HG02973 (cell line): ENCODE data around the gene SLC16A2.
"Not testable (repeated sequence)": the region's sequence is repeated elsewhere in the genome, so short reads cannot be mapped to it uniquely, and the experiment has no call there.

Source experiments
- ATAC-seq: cut with Tn5 transposase; IDR thresholded peaks from one replicate; pipeline ENCODE4 v1.9.1; 2021; ENCODE audit warnings: moderate library complexity; ENCODE audit not compliant: unreplicated experiment

Gene SLC16A2

GRCh38 chrX:74505437-74505836 lies 84.1 kb downstream of the SLC16A2 start:
- no peak for ATAC-seq

GRCh38 chrX:74506317-74507115 lies 85.2 kb downstream of the SLC16A2 start:
- peak; percentile 90 for ATAC-seq

- no peak for ATAC-seq
Measured at GRCh38 chrX:74507191-74507590, 85.9 kb downstream of the SLC16A2 start.

DNA sequence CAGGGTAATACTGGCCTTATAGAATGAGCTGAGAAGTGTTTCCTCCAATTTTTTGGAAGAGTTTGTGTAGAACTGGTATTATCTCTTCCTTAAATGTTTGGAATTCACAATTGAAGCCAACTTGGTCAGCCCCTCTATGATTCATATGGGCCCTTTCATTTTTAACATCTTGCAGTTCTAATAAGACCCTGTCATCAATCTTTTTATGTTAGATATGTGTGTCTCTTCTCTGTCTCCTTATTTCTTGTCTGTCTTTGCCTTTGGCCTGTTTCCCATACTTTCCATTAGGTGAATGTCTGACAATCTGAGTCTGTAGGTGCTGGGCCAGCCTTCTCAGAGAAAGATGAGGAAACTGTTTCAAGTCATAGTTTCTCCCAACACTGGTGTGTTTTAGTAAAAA lies 88.7 kb downstream of the SLC16A2 start:
- ATAC-seq, result peak; percentile 3

- ATAC-seq, result peak; percentile 68
Measured at GRCh38 chrX:74510401-74510800, 89.1 kb downstream of the SLC16A2 start.

DNA sequence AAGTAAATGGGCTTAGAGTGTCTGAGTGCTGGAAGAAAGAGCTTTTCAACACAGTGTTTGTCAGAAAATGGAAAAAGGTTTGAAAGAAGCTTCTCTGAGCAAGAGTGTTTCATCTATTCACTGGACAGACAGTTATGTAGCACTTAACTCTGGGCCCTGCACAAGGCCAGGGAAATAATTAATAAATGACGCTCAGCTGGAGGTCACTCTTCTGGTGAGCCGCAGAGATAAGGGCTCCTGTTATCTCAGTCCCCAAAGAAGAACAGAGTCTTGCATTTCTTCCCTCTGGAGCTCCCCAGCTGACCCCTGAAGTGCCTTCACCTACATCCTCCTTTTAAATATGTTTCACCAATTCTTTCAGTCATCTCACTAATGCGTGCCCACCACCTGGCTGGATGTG lies 90.4 kb downstream of the SLC16A2 start:
- no peak for ATAC-seq

DNA sequence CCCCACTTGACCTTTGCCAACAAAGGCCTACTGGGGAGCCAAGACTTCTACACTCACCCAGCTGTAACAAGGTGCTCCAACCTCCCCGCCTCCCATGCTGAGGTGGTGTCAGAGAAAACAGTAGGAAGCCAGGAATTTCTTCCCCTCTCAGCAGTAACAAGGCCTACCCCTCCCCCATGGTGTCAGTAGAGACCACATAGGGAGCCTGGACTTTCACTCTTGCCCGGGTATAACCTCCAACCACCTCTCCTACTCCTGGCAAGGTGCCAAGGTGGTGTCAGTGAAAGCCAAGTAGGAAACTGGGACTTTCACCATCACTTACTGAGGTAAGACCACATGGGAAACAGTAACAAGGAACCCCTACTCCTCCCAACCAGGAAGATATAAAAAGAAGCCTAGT lies 93.1 kb downstream of the SLC16A2 start:
- no peak for ATAC-seq

GRCh38 chrX:74515356-74515755 lies 94.1 kb downstream of the SLC16A2 start:
- ATAC-seq, result no peak

- ATAC-seq, result not testable (repeated sequence)
Measured at GRCh38 chrX:74516013-74516412, 94.7 kb downstream of the SLC16A2 start.

GRCh38 chrX:74519870-74520269 lies 98.6 kb downstream of the SLC16A2 start:
- ATAC-seq, result no peak

GRCh38 chrX:74520291-74520690 lies 99.0 kb downstream of the SLC16A2 start:
- no peak for ATAC-seq

GRCh38 chrX:74520896-74521295 lies 99.6 kb downstream of the SLC16A2 start:
- no peak for ATAC-seq

GRCh38 chrX:74521961-74522751 lies 100.9 kb downstream of the SLC16A2 start:
- ATAC-seq, result no peak

- no peak for ATAC-seq
Measured at GRCh38 chrX:74523224-74523623, 101.9 kb downstream of the SLC16A2 start.

GRCh38 chrX:74523870-74524735 lies 102.8 kb downstream of the SLC16A2 start:
- ATAC-seq, result no peak

- ATAC-seq, result no peak
Measured at GRCh38 chrX:74525116-74525515, 103.8 kb downstream of the SLC16A2 start.

DNA sequence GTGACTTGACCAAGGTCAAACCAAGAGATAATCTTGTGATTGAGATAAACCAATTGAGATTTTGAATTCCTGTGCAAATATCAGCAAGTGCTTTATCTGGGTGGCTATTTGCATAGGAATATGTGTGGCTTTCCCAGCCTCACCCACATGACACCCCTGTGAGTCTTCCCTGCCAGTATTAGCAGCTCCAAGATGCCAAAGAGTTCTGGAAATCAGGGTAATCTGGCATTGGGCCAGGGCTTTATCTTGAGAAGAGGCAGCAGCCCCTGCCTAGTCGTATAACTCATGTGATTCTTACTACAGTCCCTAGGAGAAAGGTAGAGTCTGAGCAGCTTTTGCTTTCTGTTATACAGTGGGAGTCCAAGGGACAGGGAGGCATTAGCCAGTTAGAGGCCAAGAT lies 105.5 kb downstream of the SLC16A2 start:
- ATAC-seq, result no peak

DNA sequence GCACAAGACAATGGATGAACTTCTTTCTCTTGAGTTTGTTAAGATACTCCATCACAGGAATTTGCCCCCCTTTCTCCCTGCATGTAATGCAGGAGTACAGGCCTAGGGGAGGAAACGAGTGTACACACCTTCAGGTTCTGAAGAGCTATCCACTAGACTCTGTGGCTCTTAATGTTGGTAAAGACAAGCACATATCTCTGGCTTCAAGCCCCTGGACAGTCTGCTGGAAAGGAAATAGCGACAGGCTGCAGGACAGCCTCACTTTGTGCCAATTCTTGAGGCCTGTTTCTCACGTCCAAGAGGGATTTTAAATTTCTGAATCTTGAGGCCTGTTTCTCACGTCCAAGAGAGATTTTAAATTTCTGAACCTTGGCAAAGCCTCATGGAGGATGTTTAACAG lies 106.1 kb downstream of the SLC16A2 start:
- no peak for ATAC-seq

DNA sequence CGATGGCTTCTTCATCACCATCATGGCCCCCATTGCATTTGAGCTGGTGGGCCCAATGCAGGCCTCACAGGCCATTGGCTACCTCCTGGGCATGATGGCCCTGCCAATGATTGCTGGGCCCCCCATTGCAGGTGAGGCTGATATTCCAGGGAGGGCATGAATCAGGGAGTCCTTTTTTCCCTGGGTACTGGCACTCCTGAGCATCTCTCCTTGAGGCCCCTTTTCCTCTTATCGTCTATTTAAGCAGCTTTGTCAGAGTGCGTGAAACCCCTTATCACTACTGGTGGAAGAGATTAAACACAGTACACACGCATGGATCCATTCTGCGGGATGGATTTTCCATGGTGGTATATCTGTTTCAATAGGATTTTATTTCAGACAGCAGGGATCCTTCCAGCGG lies 108.0 kb downstream of the SLC16A2 start:
- no peak for ATAC-seq

GRCh38 chrX:74531081-74531480 lies 109.8 kb downstream of the SLC16A2 start:
- ATAC-seq, result no peak

DNA sequence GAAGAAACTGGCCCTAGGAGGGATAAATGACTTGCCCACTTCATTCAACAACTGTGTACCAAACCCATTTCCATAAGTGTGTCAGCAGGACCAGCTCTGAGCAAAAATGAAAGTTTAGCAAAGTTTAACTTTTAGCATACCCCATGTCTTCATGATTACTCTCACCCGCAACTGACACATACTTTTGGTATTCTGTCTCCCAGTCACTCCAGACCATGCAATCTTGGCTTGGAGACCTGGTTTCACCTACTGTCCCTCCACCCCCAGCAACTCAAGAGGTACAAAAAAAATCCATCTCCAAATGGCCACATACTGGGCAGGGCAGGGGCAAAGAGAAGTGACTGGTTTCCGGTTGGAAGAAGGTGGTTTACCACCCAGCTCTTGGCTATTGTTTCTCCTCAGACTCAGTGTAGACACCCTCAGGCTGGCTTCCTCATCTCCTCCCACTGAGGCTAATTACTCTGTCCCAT lies 113.3 kb downstream of the SLC16A2 start:
- no peak for ATAC-seq
